Breast epithelium (tissue), 3 donors: ENCODE measurements around the gene OLFML2B.

Experiments
- POLR2A ChIP-seq: fragments of 450-650 bp; IDR thresholded peaks from one replicate; pipeline ENCODE4 v1.6.1; 2016; ENCODE audit warnings: antibody characterized with exemption, mild to moderate bottlenecking, moderate library complexity
- POLR2AphosphoS5 ChIP-seq, 3 donors: sonication (generic); formaldehyde crosslinking; IDR thresholded peaks; one replicate each; pipeline ENCODE4 v1.6.1; 2017; ENCODE audit warnings: antibody characterized with exemption in 3 of 3
- TF ChIP-seq, protein P1 (sequence below), 3 donors: fragments of 450-650 bp; IDR thresholded peaks; one replicate each; pipeline ENCODE4 v1.5.1; 2016 to 2017; ENCODE audit warnings: antibody characterized with exemption in 3 of 3, mild to moderate bottlenecking in 3 of 3, moderate library complexity in 3 of 3

DNA sequence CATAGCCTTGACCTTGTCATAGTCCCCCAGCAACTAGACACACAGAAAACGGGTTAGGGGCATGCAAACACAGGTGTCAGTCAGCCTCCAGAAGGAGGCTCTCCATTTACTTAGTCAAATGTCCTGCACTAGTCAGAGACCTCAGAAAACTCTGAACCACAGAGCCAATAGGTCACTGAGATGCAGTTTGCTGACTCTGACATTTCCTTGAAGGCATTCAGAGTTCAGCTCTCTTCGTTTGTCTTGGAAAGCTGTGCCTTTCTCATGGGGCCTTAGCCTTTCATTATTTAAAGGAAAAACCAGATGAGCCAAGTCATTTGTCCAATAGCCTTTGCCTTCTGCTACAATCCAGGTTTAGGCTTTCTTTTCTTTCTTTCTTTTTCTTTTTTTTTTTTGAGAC, 3.5 kb downstream of the OLFML2B start:
- TF ChIP-seq, protein P1, sequence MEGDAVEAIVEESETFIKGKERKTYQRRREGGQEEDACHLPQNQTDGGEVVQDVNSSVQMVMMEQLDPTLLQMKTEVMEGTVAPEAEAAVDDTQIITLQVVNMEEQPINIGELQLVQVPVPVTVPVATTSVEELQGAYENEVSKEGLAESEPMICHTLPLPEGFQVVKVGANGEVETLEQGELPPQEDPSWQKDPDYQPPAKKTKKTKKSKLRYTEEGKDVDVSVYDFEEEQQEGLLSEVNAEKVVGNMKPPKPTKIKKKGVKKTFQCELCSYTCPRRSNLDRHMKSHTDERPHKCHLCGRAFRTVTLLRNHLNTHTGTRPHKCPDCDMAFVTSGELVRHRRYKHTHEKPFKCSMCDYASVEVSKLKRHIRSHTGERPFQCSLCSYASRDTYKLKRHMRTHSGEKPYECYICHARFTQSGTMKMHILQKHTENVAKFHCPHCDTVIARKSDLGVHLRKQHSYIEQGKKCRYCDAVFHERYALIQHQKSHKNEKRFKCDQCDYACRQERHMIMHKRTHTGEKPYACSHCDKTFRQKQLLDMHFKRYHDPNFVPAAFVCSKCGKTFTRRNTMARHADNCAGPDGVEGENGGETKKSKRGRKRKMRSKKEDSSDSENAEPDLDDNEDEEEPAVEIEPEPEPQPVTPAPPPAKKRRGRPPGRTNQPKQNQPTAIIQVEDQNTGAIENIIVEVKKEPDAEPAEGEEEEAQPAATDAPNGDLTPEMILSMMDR (IDR thresholded peaks at IDR 0.05), result no peak
- no peak for TF ChIP-seq POLR2A
- TF ChIP-seq POLR2AphosphoS5 (IDR thresholded peaks at IDR 0.05), result no peak
